ENCODE results near the gene SLC37A4. TPM values are rescaled to one million over a fixed set of nuclear protein-coding genes. Genes with fewer than 3 reads are reported as not detected.
"Not testable (repeated sequence)": the region's sequence is repeated elsewhere in the genome, so short reads cannot be mapped to it uniquely, and the experiment has no call there.

Gene SLC37A4
- total RNA-seq, 1 experiment from 2014 or later: 15.5 TPM

GRCh38 chr11:119046489-119046888 lies 15.8 kb upstream of the SLC37A4 start:
- DNase-seq (ENCODE audit: low spot score): no peak
- in situ Hi-C loops (cut with HindIII; ENCODE audit: low sequenced_read_pairs): no loop called here

DNA sequence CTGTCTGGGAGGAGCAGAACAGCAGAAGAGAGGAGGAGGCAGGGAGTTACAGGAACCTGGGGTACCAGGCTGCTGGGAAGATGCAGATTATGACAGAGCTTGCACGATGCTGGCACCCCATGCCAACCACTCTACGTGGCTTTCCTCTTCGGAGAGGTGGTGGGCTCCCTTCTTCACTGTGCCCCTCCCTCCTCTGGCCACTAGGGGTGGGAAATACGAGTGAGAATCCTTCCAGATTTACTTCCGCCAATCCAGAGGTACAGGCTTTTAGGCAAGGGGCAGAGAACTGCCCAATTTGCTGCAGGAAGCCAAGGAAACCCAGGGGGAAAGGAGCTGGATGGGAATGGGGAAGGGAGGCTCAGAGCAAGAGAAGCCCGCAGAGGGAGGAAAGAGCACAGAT lies 14.0 kb upstream of the SLC37A4 start:
- in situ Hi-C loops (cut with HindIII; ENCODE audit: low sequenced_read_pairs): no loop called here
- DNase-seq (ENCODE audit: low spot score): no peak

GRCh38 chr11:119042927-119043326 lies 12.2 kb upstream of the SLC37A4 start:
- in situ Hi-C loops (cut with HindIII; ENCODE audit: low sequenced_read_pairs): no loop called here
- no peak for DNase-seq (ENCODE audit: low spot score)

DNA sequence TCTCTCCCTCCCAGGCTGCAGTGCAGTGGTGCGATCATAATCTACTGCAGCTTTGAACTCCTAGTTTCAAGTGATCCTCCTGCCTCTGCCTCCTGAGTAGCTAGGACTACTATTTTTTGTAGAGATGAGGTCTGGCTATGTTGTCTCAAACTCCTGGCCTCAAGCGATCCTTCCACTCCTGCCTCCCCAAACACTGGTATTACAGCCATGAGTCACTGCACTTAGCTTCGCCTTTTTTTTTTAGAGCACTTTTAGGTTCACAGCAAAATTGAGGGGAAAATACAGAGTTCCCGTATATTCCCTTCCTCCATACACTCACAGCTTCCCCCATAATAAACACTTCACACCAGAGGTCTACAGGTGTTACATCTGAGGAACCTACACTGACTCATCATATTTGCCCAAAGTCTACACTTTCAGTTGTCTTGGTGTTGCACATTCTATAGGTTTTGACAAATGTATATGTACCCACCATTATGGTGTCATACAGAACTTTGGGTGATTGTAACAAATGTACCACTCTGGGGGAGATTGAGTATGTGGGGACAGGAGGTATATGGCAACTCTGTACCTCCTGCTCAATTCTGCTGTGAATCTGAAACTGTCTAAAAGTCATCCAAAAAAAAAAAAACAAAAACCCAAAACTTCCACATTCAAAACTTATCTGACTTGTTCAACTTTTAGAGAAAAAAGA lies 11.3 kb upstream of the SLC37A4 start:
- in situ Hi-C loops (cut with HindIII; ENCODE audit: low sequenced_read_pairs): no loop called here

DNA sequence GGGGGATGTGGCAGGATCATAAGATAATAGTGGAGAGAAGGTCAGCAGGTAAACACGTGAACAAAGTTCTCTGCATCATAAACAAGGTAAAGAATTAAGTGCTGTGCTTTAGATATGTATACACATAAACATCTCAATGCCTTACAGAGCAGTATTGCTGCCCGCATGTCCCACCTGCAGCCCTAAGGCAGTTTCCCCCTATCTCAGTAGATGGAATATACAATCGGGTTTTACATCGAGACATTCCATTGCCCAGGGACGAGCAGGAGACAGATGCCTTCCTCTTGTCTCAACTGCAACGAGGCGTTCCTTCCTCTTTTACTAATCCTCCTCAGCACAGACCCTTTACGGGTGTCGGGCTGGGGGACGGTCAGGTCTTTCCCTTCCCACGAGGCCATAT lies 8.8 kb upstream of the SLC37A4 start:
- in situ Hi-C loops (cut with HindIII; ENCODE audit: low sequenced_read_pairs); DNase-seq (ENCODE audit: low spot score): not testable (repeated sequence)

More for the DNA sequence above, 11.3 kb upstream of the SLC37A4 start:
- no peak for DNase-seq (ENCODE audit: low spot score)

DNA sequence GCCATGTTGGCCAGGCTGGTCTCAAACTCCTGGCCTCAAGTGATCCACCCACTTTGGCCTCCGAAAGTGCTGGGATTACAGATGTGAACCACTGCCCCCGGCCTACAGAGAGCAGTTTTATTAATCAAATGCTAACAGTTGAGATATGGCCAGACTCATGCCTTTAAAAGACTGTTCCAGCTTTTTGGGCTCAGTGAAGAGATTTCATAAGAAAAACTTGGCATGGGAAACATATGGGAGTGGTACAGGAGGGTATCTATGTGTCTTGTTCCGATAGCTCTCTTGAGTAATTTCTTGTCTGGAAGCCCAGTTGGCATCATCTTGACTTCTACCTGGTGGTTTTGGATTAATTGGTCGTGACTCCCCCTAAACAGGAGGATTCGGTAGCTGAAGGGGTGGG lies 8.2 kb upstream of the SLC37A4 start:
- in situ Hi-C loops (cut with HindIII; ENCODE audit: low sequenced_read_pairs): no loop called here
- no peak for DNase-seq (ENCODE audit: low spot score)

- DNase-seq (ENCODE audit: low spot score): no peak
- in situ Hi-C loops (cut with HindIII; ENCODE audit: low sequenced_read_pairs): no loop called here
Measured at GRCh38 chr11:119034813-119035212, 4.1 kb upstream of the SLC37A4 start.

- in situ Hi-C loops (cut with HindIII; ENCODE audit: low sequenced_read_pairs); DNase-seq (ENCODE audit: low spot score): not testable (repeated sequence)
Measured at GRCh38 chr11:119033421-119033820, 2.7 kb upstream of the SLC37A4 start.

GRCh38 chr11:119031912-119032280 lies 1.2 kb upstream of the SLC37A4 start:
- no peak for DNase-seq (ENCODE audit: low spot score)
- in situ Hi-C loops (cut with HindIII; ENCODE audit: low sequenced_read_pairs): no loop called here

GRCh38 chr11:119030029-119030328 lies 698 bp downstream of the SLC37A4 start:
- in situ Hi-C loops (cut with HindIII; ENCODE audit: low sequenced_read_pairs): no loop called here
- no peak for DNase-seq (ENCODE audit: low spot score)

GRCh38 chr11:119029340-119030028 lies 1.2 kb downstream of the SLC37A4 start:
- peak; percentile 40 for DNase-seq (ENCODE audit: low spot score)
- in situ Hi-C loops (cut with HindIII; ENCODE audit: low sequenced_read_pairs): no loop called here

DNA sequence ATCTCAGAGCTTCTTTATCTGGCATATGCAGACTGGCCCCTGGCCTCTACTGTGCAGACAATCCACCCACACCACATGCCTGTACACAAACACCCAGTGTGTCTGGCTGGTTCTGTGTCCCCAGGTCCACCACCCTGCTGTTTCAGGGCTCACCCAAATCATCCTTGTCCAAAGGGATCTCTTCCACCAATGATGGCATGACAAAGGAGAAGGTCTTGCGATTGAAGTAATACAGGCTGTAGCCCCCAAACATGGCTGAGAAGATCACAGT lies 1.7 kb downstream of the SLC37A4 start:
- in situ Hi-C loops (cut with HindIII; ENCODE audit: low sequenced_read_pairs): no loop called here
- no peak for DNase-seq (ENCODE audit: low spot score)

- in situ Hi-C loops (cut with HindIII; ENCODE audit: low sequenced_read_pairs): no loop called here
- DNase-seq (ENCODE audit: low spot score): no peak
Measured at GRCh38 chr11:119028346-119029068, 2.2 kb downstream of the SLC37A4 start.

GRCh38 chr11:119027561-119028345 lies 2.9 kb downstream of the SLC37A4 start:
- in situ Hi-C loops (cut with HindIII; ENCODE audit: low sequenced_read_pairs): no loop called here
- no peak for DNase-seq (ENCODE audit: low spot score)

DNA sequence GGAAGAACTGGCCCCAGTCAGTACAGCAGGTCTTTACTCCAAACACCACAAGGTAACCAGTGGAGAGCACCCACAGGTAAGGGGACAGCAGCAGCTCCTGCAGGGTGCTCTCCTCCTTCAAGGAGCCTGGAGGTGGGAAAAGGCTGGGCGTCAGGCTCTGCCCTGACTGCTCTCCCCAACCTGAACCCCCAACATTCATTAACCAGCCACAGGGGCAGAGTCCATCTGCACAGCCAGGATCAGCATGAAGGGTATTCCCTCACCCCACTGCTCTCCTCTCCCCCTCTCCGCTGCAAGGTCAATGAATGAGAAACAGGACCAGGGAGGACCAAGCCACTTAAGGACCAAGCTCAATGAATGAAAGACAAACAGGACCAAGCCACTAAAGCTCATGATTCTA lies 3.7 kb downstream of the SLC37A4 start:
- in situ Hi-C loops (cut with HindIII; ENCODE audit: low sequenced_read_pairs): no loop called here
- DNase-seq (ENCODE audit: low spot score): no peak

DNA sequence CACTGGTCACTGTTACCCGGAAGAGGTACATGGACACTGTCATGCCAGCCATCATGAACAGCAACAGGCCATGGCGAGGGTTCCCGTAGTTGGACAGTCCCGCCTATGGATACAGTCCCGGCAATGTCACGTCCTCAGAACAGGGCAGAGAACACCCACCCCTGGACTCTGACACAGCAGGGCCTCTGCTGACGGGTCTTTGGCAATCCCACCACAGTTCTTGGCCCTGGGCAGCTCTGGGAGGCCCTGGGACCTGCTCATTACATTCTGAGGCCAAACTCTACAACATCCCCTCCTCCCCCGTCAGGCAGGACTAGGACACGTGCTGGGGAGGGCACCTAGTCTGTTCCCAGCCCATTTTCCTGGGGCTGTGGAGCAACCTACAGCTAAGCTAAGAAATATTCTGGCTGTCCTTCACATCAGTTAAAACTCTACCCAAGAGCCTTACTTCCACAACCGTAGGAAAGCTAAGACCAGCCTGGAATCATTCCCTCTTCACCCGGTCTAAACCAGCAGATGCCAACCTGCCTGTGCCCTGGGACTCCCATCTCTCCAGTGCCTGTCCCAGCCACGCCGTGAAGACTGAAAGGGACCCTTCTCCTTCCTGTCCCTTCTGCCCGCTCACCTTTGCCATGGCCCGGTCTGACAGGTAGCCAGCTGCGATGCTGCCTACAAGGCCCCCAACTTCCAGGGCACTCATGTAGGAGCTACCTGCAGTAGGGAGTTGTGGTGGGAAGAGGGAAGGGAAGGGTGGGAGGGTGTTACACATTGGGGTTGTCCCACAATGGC lies 4.5 kb downstream of the SLC37A4 start:
- in situ Hi-C loops (cut with HindIII; ENCODE audit: low sequenced_read_pairs): no loop called here
- DNase-seq (ENCODE audit: low spot score): no peak

DNA sequence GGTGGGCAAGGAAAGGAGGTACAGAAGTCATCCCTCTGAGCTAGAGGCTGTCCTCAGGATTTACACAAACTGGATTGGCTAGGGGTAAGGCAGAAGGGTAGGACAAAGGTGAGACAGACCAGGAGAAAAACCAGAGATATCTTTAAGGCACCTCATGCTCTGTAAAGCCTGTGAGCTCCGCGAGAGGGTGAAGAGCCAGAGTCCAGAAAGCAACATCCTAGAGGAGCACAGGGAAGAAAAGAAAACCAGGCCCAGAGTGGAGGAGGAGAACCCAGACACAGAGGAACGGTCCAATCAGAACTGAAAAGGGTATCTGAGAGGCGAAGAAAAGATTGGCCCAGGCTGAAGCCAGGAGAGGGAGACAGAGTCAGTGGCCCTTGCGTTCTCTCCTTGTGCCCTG lies 5.1 kb downstream of the SLC37A4 start:
- no peak for DNase-seq (ENCODE audit: low spot score)
- in situ Hi-C loops (cut with HindIII; ENCODE audit: low sequenced_read_pairs): no loop called here

DNA sequence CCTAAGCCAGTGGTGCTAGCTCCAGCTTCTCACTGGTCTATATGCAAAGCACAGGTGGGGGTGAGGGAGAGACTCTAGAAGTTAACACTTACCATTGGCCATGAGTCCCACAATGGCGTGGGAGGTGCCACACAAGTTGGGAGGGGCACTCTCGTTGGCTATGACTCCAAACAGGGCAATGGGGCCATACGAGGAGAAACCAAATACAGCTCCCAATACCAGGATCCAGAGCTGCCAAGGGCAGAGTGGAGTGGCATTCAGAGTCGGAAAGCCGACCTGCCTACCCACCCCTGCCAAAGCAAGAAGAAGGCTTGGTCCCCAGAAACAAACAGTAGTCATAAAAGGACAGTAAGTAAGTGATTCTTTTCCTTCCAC lies 5.6 kb downstream of the SLC37A4 start:
- in situ Hi-C loops (cut with HindIII; ENCODE audit: low sequenced_read_pairs): no loop called here
- no peak for DNase-seq (ENCODE audit: low spot score)

GRCh38 chr11:119024430-119025098 lies 6.1 kb downstream of the SLC37A4 start:
- in situ Hi-C loops (cut with HindIII; ENCODE audit: low sequenced_read_pairs): no loop called here
- no peak for DNase-seq (ENCODE audit: low spot score)
